GM13977 (cell line): ENCODE measurements around the gene NF1.

Source experiments
- DNase-seq: peaks from one replicate; pipeline ENCODE4 v3.0.0; 2012; ENCODE audit warnings: low spot score
- in situ Hi-C: fragments of 300-500 bp; cut with MboI; formaldehyde crosslinking; loops from one replicate; pipeline ENCODE4 v1.12.0; 2022; ENCODE audit warnings: low sequenced_read_pairs, low pct_unique_long_range_greater_than_20kb, mixed read lengths, inconsistent platforms; ENCODE audit not compliant: unreplicated experiment
- TF ChIP-seq, protein P1 (sequence below): IDR thresholded peaks from 2 replicates; pipeline ENCODE4 v1.5.1; 2012; ENCODE audit warnings: mild to moderate bottlenecking, control low read depth; ENCODE audit not compliant: insufficient read depth; ENCODE audit errors: extremely low read depth, missing control alignments

NF1 gene

GRCh38 chr17:31095236-31096105, 694 bp downstream of the NF1 start:
- TF ChIP-seq, protein P1, sequence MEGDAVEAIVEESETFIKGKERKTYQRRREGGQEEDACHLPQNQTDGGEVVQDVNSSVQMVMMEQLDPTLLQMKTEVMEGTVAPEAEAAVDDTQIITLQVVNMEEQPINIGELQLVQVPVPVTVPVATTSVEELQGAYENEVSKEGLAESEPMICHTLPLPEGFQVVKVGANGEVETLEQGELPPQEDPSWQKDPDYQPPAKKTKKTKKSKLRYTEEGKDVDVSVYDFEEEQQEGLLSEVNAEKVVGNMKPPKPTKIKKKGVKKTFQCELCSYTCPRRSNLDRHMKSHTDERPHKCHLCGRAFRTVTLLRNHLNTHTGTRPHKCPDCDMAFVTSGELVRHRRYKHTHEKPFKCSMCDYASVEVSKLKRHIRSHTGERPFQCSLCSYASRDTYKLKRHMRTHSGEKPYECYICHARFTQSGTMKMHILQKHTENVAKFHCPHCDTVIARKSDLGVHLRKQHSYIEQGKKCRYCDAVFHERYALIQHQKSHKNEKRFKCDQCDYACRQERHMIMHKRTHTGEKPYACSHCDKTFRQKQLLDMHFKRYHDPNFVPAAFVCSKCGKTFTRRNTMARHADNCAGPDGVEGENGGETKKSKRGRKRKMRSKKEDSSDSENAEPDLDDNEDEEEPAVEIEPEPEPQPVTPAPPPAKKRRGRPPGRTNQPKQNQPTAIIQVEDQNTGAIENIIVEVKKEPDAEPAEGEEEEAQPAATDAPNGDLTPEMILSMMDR, result no peak
- peak; percentile 39 for DNase-seq
- in situ Hi-C loops, result no loop called here

- in situ Hi-C loops, result no loop called here
- no peak for DNase-seq
- TF ChIP-seq, protein P1, result no peak
Observed at GRCh38 chr17:31096106-31096436, 1.3 kb downstream of the NF1 start.

- in situ Hi-C loops, result no loop called here
- TF ChIP-seq, protein P1, result no peak
- DNase-seq, result no peak
Observed at GRCh38 chr17:31099016-31099415, 4.2 kb downstream of the NF1 start.

GRCh38 chr17:31100840-31101459, 6.2 kb downstream of the NF1 start:
- no peak for DNase-seq
- TF ChIP-seq, protein P1, result no peak
- in situ Hi-C loops, result no loop called here

DNA sequence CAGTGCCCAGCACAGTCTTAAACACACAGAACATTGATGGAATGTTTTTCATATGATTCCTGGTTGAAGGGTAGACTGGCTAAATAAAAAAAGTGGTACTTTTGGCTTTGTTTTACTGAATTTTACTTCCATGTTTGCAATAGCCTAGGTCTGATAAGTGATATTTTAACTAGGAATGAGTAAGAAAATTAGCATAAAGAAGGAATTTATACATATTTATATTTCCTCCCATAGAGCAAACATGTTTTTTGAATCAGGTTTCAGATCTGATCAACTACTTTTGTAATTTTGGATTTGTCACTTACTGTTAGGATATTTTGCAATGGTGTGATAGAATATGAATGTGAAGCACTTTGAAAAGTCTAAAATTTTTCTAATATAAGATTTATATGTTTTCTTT, 7.2 kb downstream of the NF1 start:
- no peak for DNase-seq
- in situ Hi-C loops, result no loop called here
- TF ChIP-seq, protein P1, result no peak

DNA sequence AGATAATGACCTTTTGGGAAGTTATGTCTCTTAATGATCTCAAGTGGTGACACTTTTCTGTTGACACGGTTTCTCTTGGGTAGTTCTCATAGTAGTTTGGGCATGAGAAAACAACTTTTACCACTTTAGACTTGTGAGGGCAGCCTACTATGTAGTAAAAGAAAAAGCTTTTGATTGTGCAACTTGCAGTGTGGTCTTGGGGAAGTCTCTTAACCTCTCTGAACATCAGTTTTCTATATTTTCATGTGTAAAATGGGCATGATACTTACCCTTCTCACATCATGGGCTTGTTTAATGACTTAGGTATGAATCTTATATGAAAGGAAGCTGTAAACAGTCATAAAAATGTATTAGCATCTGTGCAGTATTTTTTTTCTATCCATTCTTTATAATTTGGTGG, 11.2 kb downstream of the NF1 start:
- no peak for DNase-seq
- TF ChIP-seq, protein P1, result no peak
- in situ Hi-C loops, result no loop called here
